Left cardiac atrium (tissue), 4 donors: Measurements from ENCODE around the gene PLAC9. TPM values are rescaled to one million over a fixed set of nuclear protein-coding genes. Genes with fewer than 3 reads are reported as not detected.
A peak's percentile ranks its signal among the peaks of the same experiment; 100 is the strongest.

Experiments used
- ATAC-seq, 2 donors: fragments of 200-7000 bp; cut with Tn5 transposase; one replicate each; pipeline ENCODE4 v1.9.1; 2020; ENCODE audit warnings: mild to moderate bottlenecking in 2 of 2, moderate library complexity in 2 of 2
- DNase-seq: peaks from one replicate; pipeline ENCODE4 v3.0.0-alpha.2; 2020
- intact Hi-C, 2 donors: fragments of 100-400 bp; cut with DNase I; formaldehyde crosslinking; loops; one replicate each; pipeline versions ENCODE4 v1.14.1 to v1.15.1; 2022 to 2023
- total RNA-seq, 2 donors: library from RNA; stranded (reverse); fragmentation: NEBNext Ultra II Directional; extraction: Animal tissue kit (Norgen Biotek cat#: 25700); gene quantifications; one replicate each; pipeline ENCODE4 v1.2.1, GENCODE V29; 2021
- donor health status: DM: no; HTN: yes; CAD: no.
- donor health status: DM: no; HTN: yes; CAD: no; lungs with severe emphysema.
- donor health status: DM: yes; HTN: yes; CAD: no.
- donor health status: Dilated cardiomyopathy.

Gene PLAC9
- total RNA-seq, 2 donors from 2014 or later = 60.9 to 97.9 TPM

DNA sequence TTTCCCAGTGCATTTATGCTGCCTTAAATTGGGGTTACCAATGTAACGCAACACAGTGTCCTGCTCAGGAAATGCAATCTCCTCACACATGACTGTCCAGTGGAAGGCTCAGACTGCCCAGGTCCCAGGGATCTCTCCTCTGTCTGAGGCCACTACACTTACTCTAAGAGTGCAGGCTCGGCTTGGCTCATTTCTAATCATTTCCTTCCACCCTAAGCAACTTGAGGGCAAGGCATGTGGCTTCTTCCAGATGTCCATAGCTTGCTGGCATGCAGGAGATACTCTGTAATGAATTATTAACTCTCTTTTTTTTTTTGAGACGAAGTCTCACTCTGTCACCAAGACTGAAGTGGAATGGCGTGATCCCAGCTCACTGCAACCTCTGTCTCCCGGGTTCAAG lies 23.7 kb downstream of the PLAC9 start:
- DNase-seq (no peak), ATAC-seq (no peak)
- intact Hi-C loops = loop anchor here (5.0 kb wide), 2 partner anchors 46 to 51 kb away; partner anchors contain the start of gene ANXA11 (in 1 of the 2)

DNA sequence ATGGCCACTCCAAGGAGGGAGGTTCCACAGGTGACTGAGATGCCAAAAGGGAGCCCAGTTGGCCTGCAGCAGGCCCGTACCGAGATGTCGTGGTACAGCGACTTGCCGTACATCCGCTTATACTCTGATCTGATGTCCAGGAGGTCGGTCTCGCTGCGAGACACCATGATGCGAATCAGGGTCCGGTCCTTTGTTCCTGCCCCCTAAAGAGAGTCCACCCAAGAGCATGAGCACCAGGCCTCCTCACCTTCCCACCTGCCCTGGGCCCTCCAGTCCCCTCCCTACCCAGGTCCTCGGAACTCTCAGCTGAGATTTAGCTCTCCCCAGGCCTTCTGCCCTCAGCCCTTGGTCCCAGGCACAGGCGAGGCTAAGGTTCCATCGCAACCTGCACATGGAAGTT lies 25.0 kb downstream of the PLAC9 start:
- intact Hi-C loops = loop anchor here (5.0 kb wide), 2 partner anchors 45 to 50 kb away; partner anchors contain the start of gene ANXA11 (in 1 of the 2)
- DNase-seq (no peak), ATAC-seq (no peak)

DNA sequence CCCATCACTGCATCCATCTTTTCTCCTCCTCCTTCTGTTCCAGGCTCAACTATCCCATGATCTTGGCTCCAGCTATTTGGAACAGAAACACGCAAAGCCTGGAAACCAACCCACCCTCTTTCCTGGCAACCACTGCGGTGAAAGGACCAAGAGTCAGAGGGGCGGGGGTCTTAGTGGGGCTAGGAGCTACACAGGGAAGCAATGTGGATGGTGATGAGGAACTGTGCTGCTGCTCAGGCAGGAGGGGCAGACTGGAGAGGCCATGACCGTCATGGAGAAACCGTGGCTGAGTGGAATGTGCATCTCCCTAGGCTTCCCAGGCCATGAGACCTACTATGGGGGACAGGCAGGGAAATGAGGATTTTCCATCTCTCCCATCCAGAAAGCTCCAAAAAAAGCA lies 25.6 kb downstream of the PLAC9 start:
- ATAC-seq (peak in 1 of 2 donors; percentile 14), DNase-seq (no peak)
- intact Hi-C loops = loop anchor here (5.0 kb wide), 2 partner anchors 44 to 49 kb away; partner anchors contain the start of gene ANXA11 (in 1 of the 2)

DNA sequence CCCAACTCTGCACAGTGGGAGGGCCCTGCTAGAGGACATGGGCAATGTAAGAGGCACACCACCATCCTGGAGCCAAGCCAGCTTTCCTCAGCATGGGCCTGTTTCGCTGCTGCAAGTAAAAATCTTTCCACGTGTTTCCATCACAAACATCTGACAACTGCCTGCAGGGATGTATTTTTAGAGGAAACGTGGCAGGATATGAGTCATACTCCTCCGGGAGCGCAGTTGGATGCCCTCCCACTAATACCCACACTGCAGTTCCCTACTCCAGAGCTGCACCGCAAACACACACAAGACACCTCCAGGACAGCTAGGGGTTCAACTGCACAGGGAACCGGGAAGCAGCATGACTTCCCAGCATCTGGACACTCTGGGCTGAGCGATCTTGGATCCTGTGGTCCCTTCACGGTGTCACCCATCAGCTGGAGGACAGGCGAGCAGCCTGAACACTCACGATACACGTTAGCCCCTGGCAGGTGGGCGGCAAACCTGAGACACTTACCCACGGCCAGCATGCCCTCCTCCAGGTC lies 26.1 kb downstream of the PLAC9 start:
- intact Hi-C loops = loop anchor here (5.0 kb wide), 2 partner anchors 44 to 49 kb away; partner anchors contain the start of gene ANXA11 (in 1 of the 2)
- DNase-seq = peak; percentile 93
- ATAC-seq = peak; percentile 93 to 95

GRCh38 chr10:80159166-80159873 lies 26.8 kb downstream of the PLAC9 start:
- intact Hi-C loops = loop anchor here (5.0 kb wide), 2 partner anchors 43 to 48 kb away; partner anchors contain the start of gene ANXA11 (in 1 of the 2)
- no peak for ATAC-seq

DNA sequence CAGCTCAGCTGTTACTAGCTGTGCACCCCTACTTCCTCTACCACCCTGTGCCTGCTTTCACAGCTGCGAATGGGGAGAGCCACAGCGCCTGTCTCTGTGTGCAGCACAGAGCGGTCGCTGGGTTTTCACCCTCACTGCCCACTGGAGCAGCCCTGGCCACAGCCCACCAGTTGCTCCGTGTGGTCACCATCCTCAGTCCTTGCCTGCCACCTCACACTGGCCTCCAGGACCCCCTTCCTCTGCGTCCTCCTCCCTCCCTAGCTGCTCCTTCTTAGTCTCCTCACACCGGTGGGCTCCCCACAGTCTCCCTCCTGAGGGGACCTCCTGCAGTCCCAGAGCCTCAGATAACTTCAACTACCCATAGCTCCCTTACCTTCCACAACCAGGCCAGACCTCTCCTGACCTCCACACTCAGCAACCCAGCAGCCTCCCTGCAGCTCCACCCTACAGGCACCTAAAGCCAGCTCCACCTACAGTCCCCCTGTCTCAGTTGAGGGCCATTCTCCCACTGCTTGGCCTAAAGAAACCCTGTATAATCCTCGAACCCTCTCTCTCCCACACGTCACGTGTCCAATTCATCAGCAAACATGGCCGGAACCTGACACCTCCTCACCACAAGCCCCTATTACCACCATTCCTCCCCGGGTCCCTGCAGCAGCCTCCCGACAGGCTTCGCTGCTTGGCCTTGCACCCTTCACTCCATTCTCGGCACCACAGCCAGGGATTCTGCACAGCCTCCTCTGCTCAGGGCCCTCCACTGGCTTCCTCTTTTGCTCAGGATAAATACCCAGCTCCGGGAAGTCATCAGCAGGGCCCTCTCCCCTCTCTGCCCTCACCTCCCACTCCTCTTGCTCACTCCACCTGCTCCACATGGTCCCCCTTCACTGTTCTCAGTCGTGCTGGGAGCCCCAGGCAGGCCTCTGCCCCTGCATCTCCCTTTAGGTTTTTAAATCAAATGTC lies 28.1 kb downstream of the PLAC9 start:
- intact Hi-C loops = no loop called here
- ATAC-seq (no peak), DNase-seq (no peak)

More at GRCh38 chr10:80159166-80159873, 26.8 kb downstream of the PLAC9 start:
- no peak for DNase-seq

DNA sequence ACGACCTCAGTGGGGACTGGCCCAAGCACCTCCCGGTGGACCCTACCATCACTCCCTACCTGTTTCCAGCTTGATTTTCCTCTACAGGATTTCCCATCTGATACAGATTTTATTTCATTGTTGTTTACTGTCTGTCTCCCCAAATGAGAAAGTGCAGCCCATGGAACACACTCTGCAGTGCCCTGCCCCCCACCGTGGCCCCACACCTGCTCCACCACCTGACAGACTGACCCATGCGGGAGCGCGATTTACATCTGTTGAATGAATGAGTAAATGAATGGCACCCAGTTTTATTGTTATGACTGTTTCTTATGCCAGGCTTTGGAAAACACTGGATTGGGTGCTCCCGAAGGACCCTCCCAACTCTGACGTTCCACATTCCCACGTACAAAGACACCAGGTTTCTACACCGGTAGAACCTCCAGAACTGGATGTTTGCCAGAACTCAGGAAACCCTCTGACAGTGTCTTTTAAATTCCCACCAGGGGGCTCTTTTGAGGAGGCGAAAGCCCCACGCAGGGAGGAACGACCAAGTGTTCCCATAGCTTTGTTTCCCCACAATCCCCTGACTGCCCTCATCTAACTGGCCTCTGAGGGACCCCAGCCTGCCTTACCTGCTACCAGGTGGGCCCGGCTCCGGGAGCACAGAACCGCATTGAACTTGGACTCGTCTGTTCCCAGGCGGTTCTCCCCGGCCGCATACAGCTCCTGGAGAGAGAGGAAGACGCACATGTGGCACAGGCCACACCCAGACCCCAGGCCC lies 29.0 kb downstream of the PLAC9 start:
- ATAC-seq (no peak), DNase-seq (no peak)
- intact Hi-C loops = no loop called here

- intact Hi-C loops = no loop called here
Measured at GRCh38 chr10:80163741-80164341, 31.3 kb downstream of the PLAC9 start.

DNA sequence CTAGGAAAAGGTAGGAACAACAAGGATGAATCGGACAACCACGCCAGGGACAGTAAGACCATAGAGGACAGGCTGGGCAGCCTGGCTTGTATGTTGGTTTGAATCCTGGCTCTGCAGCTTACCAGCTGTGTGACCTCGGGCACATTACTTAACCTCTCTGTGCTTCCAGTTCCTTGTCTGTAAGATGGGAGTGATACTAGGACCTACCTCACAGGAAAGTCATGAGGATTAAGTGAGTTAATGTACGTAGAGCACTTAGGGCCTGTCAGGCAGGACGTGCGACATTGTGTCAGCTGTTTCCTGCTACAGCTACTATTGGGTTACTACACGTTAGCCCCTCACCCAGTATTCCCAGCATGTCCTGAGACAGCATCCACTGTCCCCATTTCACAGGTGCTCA lies 32.1 kb downstream of the PLAC9 start:
- intact Hi-C loops = no loop called here
- ATAC-seq = no peak

More at GRCh38 chr10:80163741-80164341, 31.3 kb downstream of the PLAC9 start:
- ATAC-seq = peak in 1 of 2 donors; percentile 7
- DNase-seq = peak; percentile 67

DNA sequence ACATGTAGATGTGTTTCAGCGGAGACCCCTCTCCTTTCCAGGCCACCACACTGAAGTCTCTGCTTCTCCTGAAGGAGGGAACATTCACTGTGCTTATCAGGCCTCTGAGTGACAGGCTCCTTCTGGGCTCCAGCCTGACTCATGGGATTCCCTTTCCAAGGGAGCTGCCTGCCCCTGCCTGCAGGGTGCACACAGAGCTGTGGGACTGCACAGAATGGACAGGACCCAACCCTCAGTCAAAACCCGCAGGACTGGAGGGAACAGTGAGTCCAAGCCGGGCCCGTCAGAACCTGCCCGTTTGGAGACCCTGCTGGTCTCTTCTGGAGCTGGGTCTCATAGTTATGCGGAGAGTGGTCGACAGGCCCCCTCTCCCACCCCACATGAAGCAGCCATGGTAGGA lies 32.6 kb downstream of the PLAC9 start:
- DNase-seq (no peak), ATAC-seq (peak in 1 of 2 donors; percentile 49)
- intact Hi-C loops = no loop called here

More for the DNA sequence above, 32.1 kb downstream of the PLAC9 start:
- DNase-seq = no peak

GRCh38 chr10:80166581-80167470 lies 34.3 kb downstream of the PLAC9 start:
- DNase-seq = peak; percentile 25
- intact Hi-C loops = no loop called here
- no peak for ATAC-seq

GRCh38 chr10:80167471-80168161 lies 35.1 kb downstream of the PLAC9 start:
- intact Hi-C loops = no loop called here
- DNase-seq = peak; percentile 17
- peak; percentile 4 to 35 for ATAC-seq

GRCh38 chr10:80168162-80168511 lies 35.6 kb downstream of the PLAC9 start:
- ATAC-seq (peak in 1 of 2 donors; percentile 25), DNase-seq (peak; percentile 17)
- intact Hi-C loops = no loop called here

- peak; percentile 27 for DNase-seq
- no peak for ATAC-seq
- intact Hi-C loops = no loop called here
Measured at GRCh38 chr10:80168679-80169380, 36.3 kb downstream of the PLAC9 start.

DNA sequence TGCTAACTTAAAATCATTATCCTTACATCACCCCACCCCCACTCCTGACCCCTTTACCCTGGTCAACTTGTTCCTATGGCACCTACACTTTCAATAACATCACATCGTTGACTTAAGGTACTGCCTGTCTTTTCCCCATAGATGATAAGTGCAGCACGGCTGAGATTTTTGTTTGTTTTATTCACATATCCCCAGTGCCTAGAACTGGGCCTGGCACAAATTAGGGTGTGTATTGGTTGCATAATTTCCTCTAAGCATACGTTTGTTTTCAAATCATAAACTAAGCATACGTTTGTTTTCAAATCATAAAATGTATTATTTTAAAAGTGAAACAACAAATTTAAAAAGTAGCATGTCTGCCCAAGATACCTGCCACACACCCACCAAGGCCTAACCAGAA lies 37.5 kb downstream of the PLAC9 start:
- DNase-seq (no peak), ATAC-seq (no peak)
- intact Hi-C loops = no loop called here

GRCh38 chr10:80170641-80171040 lies 38.1 kb downstream of the PLAC9 start:
- ATAC-seq (no peak), DNase-seq (peak; percentile 6)
- intact Hi-C loops = no loop called here
